CD4-positive, alpha-beta T cell treated with Interleukin-21 for 1 hour (primary cell): ENCODE results near the gene PRKAG2.
"Not testable (repeated sequence)": the region's sequence is repeated elsewhere in the genome, so short reads cannot be mapped to it uniquely, and the experiment has no call there.

Source experiments
- DNase-seq: peaks from one replicate; pipeline ENCODE4 v3.0.0-alpha.2; 2020

Gene PRKAG2

GRCh38 chr7:151797667-151798307, 79.1 kb downstream of the PRKAG2 start:
- not testable (repeated sequence) for DNase-seq

- no peak for DNase-seq
Measured at GRCh38 chr7:151796871-151797537, 79.9 kb downstream of the PRKAG2 start.

GRCh38 chr7:151796091-151796870, 80.6 kb downstream of the PRKAG2 start:
- no peak for DNase-seq

- peak; percentile 43 for DNase-seq
Measured at GRCh38 chr7:151795168-151795811, 81.6 kb downstream of the PRKAG2 start.

GRCh38 chr7:151794508-151795167, 82.3 kb downstream of the PRKAG2 start:
- DNase-seq = no peak

- DNase-seq = no peak
Measured at GRCh38 chr7:151793991-151794507, 82.9 kb downstream of the PRKAG2 start.

- no peak for DNase-seq
Measured at GRCh38 chr7:151793531-151793951, 83.4 kb downstream of the PRKAG2 start.

GRCh38 chr7:151792636-151793035, 84.3 kb downstream of the PRKAG2 start:
- DNase-seq = no peak

GRCh38 chr7:151792086-151792485, 84.8 kb downstream of the PRKAG2 start:
- DNase-seq = no peak

GRCh38 chr7:151790830-151791620, 85.9 kb downstream of the PRKAG2 start:
- no peak for DNase-seq

- DNase-seq = no peak
Measured at GRCh38 chr7:151790095-151790829, 86.7 kb downstream of the PRKAG2 start.

- no peak for DNase-seq
Measured at GRCh38 chr7:151789380-151789947, 87.5 kb downstream of the PRKAG2 start.

GRCh38 chr7:151787348-151787747, 89.6 kb downstream of the PRKAG2 start:
- no peak for DNase-seq

GRCh38 chr7:151786936-151787335, 90.0 kb downstream of the PRKAG2 start:
- no peak for DNase-seq

- DNase-seq = no peak
Measured at GRCh38 chr7:151786241-151786640, 90.7 kb downstream of the PRKAG2 start.

- no peak for DNase-seq
Measured at GRCh38 chr7:151785681-151785965, 91.3 kb downstream of the PRKAG2 start.

- DNase-seq = no peak
Measured at GRCh38 chr7:151784853-151785680, 91.8 kb downstream of the PRKAG2 start.

- DNase-seq = no peak
Measured at GRCh38 chr7:151783958-151784575, 92.8 kb downstream of the PRKAG2 start.
